Measurements from ENCODE around the gene HMX1. TPM values are rescaled to one million over a fixed set of nuclear protein-coding genes. Genes with fewer than 3 reads are reported as not detected.

Gene HMX1
- total RNA-seq, 4 donors from 2014 or later, result 0.84 TPM; not detected in 3

- intact Hi-C loops (cut with DNase I; ENCODE audit: low total_unique reads), result no loop called here
- TF ChIP-seq, protein P1, sequence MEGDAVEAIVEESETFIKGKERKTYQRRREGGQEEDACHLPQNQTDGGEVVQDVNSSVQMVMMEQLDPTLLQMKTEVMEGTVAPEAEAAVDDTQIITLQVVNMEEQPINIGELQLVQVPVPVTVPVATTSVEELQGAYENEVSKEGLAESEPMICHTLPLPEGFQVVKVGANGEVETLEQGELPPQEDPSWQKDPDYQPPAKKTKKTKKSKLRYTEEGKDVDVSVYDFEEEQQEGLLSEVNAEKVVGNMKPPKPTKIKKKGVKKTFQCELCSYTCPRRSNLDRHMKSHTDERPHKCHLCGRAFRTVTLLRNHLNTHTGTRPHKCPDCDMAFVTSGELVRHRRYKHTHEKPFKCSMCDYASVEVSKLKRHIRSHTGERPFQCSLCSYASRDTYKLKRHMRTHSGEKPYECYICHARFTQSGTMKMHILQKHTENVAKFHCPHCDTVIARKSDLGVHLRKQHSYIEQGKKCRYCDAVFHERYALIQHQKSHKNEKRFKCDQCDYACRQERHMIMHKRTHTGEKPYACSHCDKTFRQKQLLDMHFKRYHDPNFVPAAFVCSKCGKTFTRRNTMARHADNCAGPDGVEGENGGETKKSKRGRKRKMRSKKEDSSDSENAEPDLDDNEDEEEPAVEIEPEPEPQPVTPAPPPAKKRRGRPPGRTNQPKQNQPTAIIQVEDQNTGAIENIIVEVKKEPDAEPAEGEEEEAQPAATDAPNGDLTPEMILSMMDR (IDR thresholded peaks at IDR 0.05), result no peak
- TF ChIP-seq POLR2A (IDR thresholded peaks at IDR 0.05), result no peak
- WGBS, 2 donors, result 6 to 13% methylated on average over 35 to 37 of the region's 41 CpGs
- no peak for DNase-seq (ENCODE audit: low spot score in 2 of 2)
- H3K4me3 ChIP-seq (ENCODE audit: low read depth, poor library complexity, severe bottlenecking), result no peak overlapping the region
Measured at GRCh38 chr4:8862800-8863685, 8.6 kb downstream of the HMX1 start.

GRCh38 chr4:8862334-8862733, 9.3 kb downstream of the HMX1 start:
- no peak overlapping the region for H3K4me3 ChIP-seq (ENCODE audit: low read depth, poor library complexity, severe bottlenecking)
- no peak for TF ChIP-seq POLR2A (IDR thresholded peaks at IDR 0.05)
- TF ChIP-seq, protein P1 (IDR thresholded peaks at IDR 0.05), result no peak
- intact Hi-C loops (cut with DNase I; ENCODE audit: low total_unique reads), result no loop called here
- no peak for DNase-seq (ENCODE audit: low spot score in 2 of 2)
- WGBS, 2 donors, result 10 to 12% methylated on average over 5 of the region's 5 CpGs

- WGBS, 2 donors, result 3 to 4% methylated on average over 24 to 32 of the region's 64 CpGs
- H3K4me3 ChIP-seq (ENCODE audit: low read depth, poor library complexity, severe bottlenecking), result no peak overlapping the region
- DNase-seq (ENCODE audit: low spot score in 2 of 2), result no peak
- intact Hi-C loops (cut with DNase I; ENCODE audit: low total_unique reads), result no loop called here
- TF ChIP-seq, protein P1 (IDR thresholded peaks at IDR 0.05), result no peak
- TF ChIP-seq POLR2A (IDR thresholded peaks at IDR 0.05), result no peak
Measured at GRCh38 chr4:8861576-8862295, 9.9 kb downstream of the HMX1 start.

- 0 to 4% methylated on average over 40 to 41 of the region's 82 CpGs for WGBS, 2 donors
- no peak for TF ChIP-seq POLR2A (IDR thresholded peaks at IDR 0.05)
- TF ChIP-seq, protein P1 (IDR thresholded peaks at IDR 0.05), result no peak
- intact Hi-C loops (cut with DNase I; ENCODE audit: low total_unique reads), result no loop called here
- no peak for DNase-seq (ENCODE audit: low spot score in 2 of 2)
- no peak overlapping the region for H3K4me3 ChIP-seq (ENCODE audit: low read depth, poor library complexity, severe bottlenecking)
Measured at GRCh38 chr4:8860892-8861575, 10.6 kb downstream of the HMX1 start.

DNA sequence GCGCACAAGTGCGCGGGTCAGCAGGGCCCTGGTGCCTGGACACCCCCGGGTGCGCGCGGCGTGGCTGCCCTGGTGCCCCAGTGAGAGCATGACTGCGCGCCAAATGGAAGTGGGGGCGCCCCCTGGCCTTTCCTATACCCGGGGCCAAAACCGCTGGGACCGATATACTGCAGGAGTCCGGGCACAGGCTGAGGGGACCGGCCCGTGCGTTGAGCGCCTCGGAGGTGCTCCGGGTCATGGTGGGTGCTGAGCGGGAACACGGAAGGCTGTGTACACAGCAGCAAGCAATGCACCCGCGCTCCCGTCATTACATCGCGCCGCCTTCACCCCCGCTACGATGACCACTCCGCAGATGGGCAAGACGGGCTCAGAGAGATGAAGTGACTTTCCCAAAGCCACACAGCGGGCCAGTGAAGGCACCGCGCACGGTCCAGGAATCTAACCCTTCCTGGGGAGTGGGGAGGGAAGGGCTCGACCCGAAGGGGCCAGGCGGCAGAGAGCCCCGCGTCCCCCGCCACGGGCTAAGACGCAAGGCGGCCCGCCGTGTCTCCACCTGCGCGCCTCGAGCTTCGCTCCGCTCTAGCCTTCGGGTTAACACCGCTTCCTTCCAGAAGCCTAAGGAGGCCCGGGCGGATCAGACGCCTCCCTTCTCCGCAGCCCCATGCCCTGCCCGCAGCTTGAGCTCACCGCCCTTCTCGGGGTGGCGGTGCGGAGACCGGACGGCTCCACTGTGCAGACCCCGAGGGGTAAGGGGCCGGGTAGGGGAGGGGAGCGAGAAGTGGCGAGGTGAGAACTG, 11.3 kb downstream of the HMX1 start:
- H3K4me3 ChIP-seq (ENCODE audit: low read depth, poor library complexity, severe bottlenecking), result no peak overlapping the region
- DNase-seq (ENCODE audit: low spot score in 2 of 2), result no peak
- intact Hi-C loops (cut with DNase I; ENCODE audit: low total_unique reads), result no loop called here
- TF ChIP-seq, protein P1 (IDR thresholded peaks at IDR 0.05), result no peak
- TF ChIP-seq POLR2A (IDR thresholded peaks at IDR 0.05), result no peak
- WGBS, 2 donors, result 3 to 5% methylated on average over 32 to 43 of the region's 70 CpGs
